KMS-11 (cell line): ENCODE measurements around the gene IKBKE.

Source experiments
- H2AFZ ChIP-seq: fragments of 200-600 bp; sonication (generic); 2 replicates; pipeline ENCODE4 v1.6.1; 2016; ENCODE audit warnings: antibody characterized with exemption, mixed run types, low read depth
- H3K27ac ChIP-seq: fragments of 200-600 bp; sonication (generic); 2 replicates; pipeline ENCODE4 v1.6.1; 2016; ENCODE audit warnings: mild to moderate bottlenecking, mixed run types
- H3K27me3 ChIP-seq: fragments of 200-600 bp; sonication (generic); 2 replicates; pipeline ENCODE4 v1.6.1; 2017; ENCODE audit warnings: mild to moderate bottlenecking, low read depth, mixed run types, moderate library complexity; ENCODE audit not compliant: insufficient read depth
- H3K36me3 ChIP-seq: fragments of 200-600 bp; sonication (generic); 2 replicates; pipeline ENCODE4 v1.6.1; 2017; ENCODE audit warnings: mild to moderate bottlenecking, mixed run types; ENCODE audit not compliant: insufficient read depth
- H3K4me1 ChIP-seq: fragments of 200-600 bp; sonication (generic); 2 replicates; pipeline ENCODE4 v1.6.1; 2016; ENCODE audit warnings: mild to moderate bottlenecking, low read depth, mixed run types; ENCODE audit not compliant: poor library complexity, severe bottlenecking
- H3K4me2 ChIP-seq: fragments of 200-600 bp; sonication (generic); 2 replicates; pipeline ENCODE4 v1.7.0; 2016; ENCODE audit warnings: mild to moderate bottlenecking, mixed run types
- H3K4me3 ChIP-seq: fragments of 200-600 bp; sonication (generic); IDR thresholded peaks from 2 replicates; pipeline ENCODE4 v1.6.1; 2017; ENCODE audit warnings: low read depth, low read length, mixed read lengths; ENCODE audit not compliant: insufficient read depth
- H3K79me2 ChIP-seq: fragments of 200-600 bp; sonication (generic); 2 replicates; pipeline ENCODE4 v1.6.1; 2016; ENCODE audit warnings: low read depth, mixed run types; ENCODE audit not compliant: insufficient read depth
- H3K9ac ChIP-seq: fragments of 200-600 bp; sonication (generic); 2 replicates; pipeline ENCODE4 v1.6.1; 2016; ENCODE audit warnings: mild to moderate bottlenecking, mixed run types
- H4K20me1 ChIP-seq: fragments of 200-600 bp; sonication (generic); 2 replicates; pipeline ENCODE4 v1.6.1; 2016; ENCODE audit warnings: mild to moderate bottlenecking, mixed run types; ENCODE audit not compliant: insufficient read depth
- CTCF ChIP-seq: fragments of 200-600 bp; sonication (generic); conservative IDR thresholded peaks from 2 replicates; pipeline ENCODE4 v1.6.1; 2017; ENCODE audit warnings: low read depth, mild to moderate bottlenecking, antibody characterized with exemption, low read length, moderate library complexity, mixed read lengths

IKBKE gene

GRCh38 chr1:206526064-206526911 is 56.0 kb downstream of the IKBKE start:
- no peaks in the 10 kb centered on the region for H3K79me2 ChIP-seq
- H3K4me3 ChIP-seq = no peak overlapping the region
- H3K4me2 ChIP-seq = no peak overlapping the region
- no peaks in the 10 kb centered on the region for H3K27me3 ChIP-seq
- no peaks in the 10 kb centered on the region for H4K20me1 ChIP-seq
- H3K9ac ChIP-seq = no peak overlapping the region
- no peak overlapping the region for H3K27ac ChIP-seq
- TF ChIP-seq CTCF = no peak
- no peaks in the 10 kb centered on the region for H3K36me3 ChIP-seq
- no peak overlapping the region for H2AFZ ChIP-seq
- no peaks in the 10 kb centered on the region for H3K4me1 ChIP-seq

GRCh38 chr1:206529425-206529824 is 59.1 kb downstream of the IKBKE start:
- H3K79me2 ChIP-seq = no peaks in the 10 kb centered on the region
- H3K27me3 ChIP-seq = no peaks in the 10 kb centered on the region
- no peaks in the 10 kb centered on the region for H3K36me3 ChIP-seq
- H2AFZ ChIP-seq = no peak overlapping the region
- no peak overlapping the region for H3K27ac ChIP-seq
- TF ChIP-seq CTCF = no peak
- no peaks in the 10 kb centered on the region for H4K20me1 ChIP-seq
- no peak overlapping the region for H3K4me3 ChIP-seq
- H3K4me2 ChIP-seq = no peak overlapping the region
- no peak overlapping the region for H3K9ac ChIP-seq
- no peaks in the 10 kb centered on the region for H3K4me1 ChIP-seq

GRCh38 chr1:206532368-206532767 is 62.1 kb downstream of the IKBKE start:
- Histone ChIP-seq H3K4me3 (no peak overlapping the region), H3K27me3 (no peaks in the 10 kb centered on the region), H3K27ac (no peak overlapping the region), H3K36me3 (no peaks in the 10 kb centered on the region), H3K4me2 (no peak overlapping the region), H3K79me2 (no peaks in the 10 kb centered on the region), H3K9ac (no peak overlapping the region), H4K20me1 (no peaks in the 10 kb centered on the region), H2AFZ (no peak overlapping the region), H3K4me1 (no peaks in the 10 kb centered on the region)
- no peak for TF ChIP-seq CTCF

- no peak for TF ChIP-seq CTCF
- no peaks in the 10 kb centered on the region for H3K79me2 ChIP-seq
Measured at GRCh38 chr1:206534552-206534951, 64.3 kb downstream of the IKBKE start.

More at GRCh38 chr1:206534552-206534951, 64.3 kb downstream of the IKBKE start:
- H3K27ac ChIP-seq = no peak overlapping the region
- H3K9ac ChIP-seq = no peak overlapping the region
- H2AFZ ChIP-seq = no peak overlapping the region
- H3K4me3 ChIP-seq = no peak overlapping the region
- H3K36me3 ChIP-seq = no peaks in the 10 kb centered on the region
- no peak overlapping the region for H3K4me2 ChIP-seq
- no peaks in the 10 kb centered on the region for H3K4me1 ChIP-seq
- no peaks in the 10 kb centered on the region for H3K27me3 ChIP-seq
- no peaks in the 10 kb centered on the region for H4K20me1 ChIP-seq
